ENCODE data around the gene USP7.

DNA sequence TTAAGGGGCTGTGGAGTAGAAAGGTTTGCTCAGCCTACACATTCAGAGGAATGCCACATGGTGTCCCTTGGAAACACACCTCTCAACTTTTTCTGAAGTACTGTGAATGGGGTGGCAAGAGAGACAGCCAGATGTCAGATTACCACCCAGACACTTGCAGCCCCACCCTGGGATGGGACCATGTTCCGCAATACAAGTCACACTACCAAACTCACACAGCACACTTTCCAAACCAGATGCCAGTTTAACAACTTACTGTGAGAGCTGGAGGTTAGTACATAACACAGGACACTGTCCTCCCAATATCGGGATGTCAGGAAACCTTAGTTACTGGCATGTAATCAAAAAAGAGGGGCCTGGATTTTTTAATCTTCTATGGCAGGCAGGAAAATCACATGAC, 7.9 kb downstream of the USP7 start:
- TF ChIP-seq CTCF (IDR thresholded peaks at IDR 0.05; ENCODE audit: insufficient read depth, low read length) (no peak), POLR2AphosphoS5 (IDR thresholded peaks at IDR 0.05; ENCODE audit: low read depth) (no peak)
- TF ChIP-seq, protein P1, sequence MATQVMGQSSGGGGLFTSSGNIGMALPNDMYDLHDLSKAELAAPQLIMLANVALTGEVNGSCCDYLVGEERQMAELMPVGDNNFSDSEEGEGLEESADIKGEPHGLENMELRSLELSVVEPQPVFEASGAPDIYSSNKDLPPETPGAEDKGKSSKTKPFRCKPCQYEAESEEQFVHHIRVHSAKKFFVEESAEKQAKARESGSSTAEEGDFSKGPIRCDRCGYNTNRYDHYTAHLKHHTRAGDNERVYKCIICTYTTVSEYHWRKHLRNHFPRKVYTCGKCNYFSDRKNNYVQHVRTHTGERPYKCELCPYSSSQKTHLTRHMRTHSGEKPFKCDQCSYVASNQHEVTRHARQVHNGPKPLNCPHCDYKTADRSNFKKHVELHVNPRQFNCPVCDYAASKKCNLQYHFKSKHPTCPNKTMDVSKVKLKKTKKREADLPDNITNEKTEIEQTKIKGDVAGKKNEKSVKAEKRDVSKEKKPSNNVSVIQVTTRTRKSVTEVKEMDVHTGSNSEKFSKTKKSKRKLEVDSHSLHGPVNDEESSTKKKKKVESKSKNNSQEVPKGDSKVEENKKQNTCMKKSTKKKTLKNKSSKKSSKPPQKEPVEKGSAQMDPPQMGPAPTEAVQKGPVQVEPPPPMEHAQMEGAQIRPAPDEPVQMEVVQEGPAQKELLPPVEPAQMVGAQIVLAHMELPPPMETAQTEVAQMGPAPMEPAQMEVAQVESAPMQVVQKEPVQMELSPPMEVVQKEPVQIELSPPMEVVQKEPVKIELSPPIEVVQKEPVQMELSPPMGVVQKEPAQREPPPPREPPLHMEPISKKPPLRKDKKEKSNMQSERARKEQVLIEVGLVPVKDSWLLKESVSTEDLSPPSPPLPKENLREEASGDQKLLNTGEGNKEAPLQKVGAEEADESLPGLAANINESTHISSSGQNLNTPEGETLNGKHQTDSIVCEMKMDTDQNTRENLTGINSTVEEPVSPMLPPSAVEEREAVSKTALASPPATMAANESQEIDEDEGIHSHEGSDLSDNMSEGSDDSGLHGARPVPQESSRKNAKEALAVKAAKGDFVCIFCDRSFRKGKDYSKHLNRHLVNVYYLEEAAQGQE (IDR thresholded peaks at IDR 0.05; ENCODE audit: insufficient replicate concordance, low read depth): no peak

Data from HL-60 (cell line).